Renal cortical epithelial cell (primary cell): ENCODE measurements around the gene SIX4. TPM values are rescaled to one million over a fixed set of nuclear protein-coding genes. Genes with fewer than 3 reads are reported as not detected.
A peak's percentile ranks its signal among the peaks of the same experiment; 100 is the strongest.
"Not testable (repeated sequence)": the region's sequence is repeated elsewhere in the genome, so short reads cannot be mapped to it uniquely, and the experiment has no call there.

ENCODE experiments used
- DNase-seq: peaks from one replicate; pipeline ENCODE4 v3.0.0-alpha.2; 2011; ENCODE audit warnings: low read depth
- total RNA-seq: library from RNA; depleted of rRNA; stranded (reverse); fragments of >200 nt; gene quantifications from 2 replicates; pipeline ENCODE4 v1.2.3, GENCODE V29; 2014

The SIX4 gene
- total RNA-seq: 5.6 and 11.3 TPM in 2 replicates

- peak; percentile 66 for DNase-seq
Measured at GRCh38 chr14:60723907-60724618, at the start of gene SIX4. Gene SIX4, minus strand, starts transcription at chr14:60724351. Its CDS starts 277 bp downstream, at chr14:60724074.

GRCh38 chr14:60773558-60773957 is 49.4 kb upstream of the SIX4 start:
- no peak for DNase-seq

- no peak for DNase-seq
Measured at GRCh38 chr14:60771117-60771516, 47.0 kb upstream of the SIX4 start.

- DNase-seq: peak; percentile 28
Measured at GRCh38 chr14:60768602-60769001, 44.5 kb upstream of the SIX4 start.

GRCh38 chr14:60760644-60761364 is 36.7 kb upstream of the SIX4 start:
- peak; percentile 62 for DNase-seq

- DNase-seq: peak; percentile 21
Measured at GRCh38 chr14:60760209-60760608, 36.1 kb upstream of the SIX4 start.

GRCh38 chr14:60758885-60759284 is 34.7 kb upstream of the SIX4 start:
- no peak for DNase-seq

GRCh38 chr14:60757567-60758002 is 33.4 kb upstream of the SIX4 start:
- peak; percentile 47 for DNase-seq

- peak; percentile 13 for DNase-seq
Measured at GRCh38 chr14:60756847-60757246, 32.7 kb upstream of the SIX4 start.

- peak; percentile 57 for DNase-seq
Measured at GRCh38 chr14:60753264-60754119, 29.3 kb upstream of the SIX4 start.

GRCh38 chr14:60744566-60744965 is 20.4 kb upstream of the SIX4 start:
- no peak for DNase-seq

- DNase-seq: no peak
Measured at GRCh38 chr14:60738843-60739508, 14.8 kb upstream of the SIX4 start.

- peak; percentile 82 for DNase-seq
Measured at GRCh38 chr14:60736494-60736893, 12.3 kb upstream of the SIX4 start.

GRCh38 chr14:60735416-60735815 is 11.3 kb upstream of the SIX4 start:
- DNase-seq: no peak

GRCh38 chr14:60734465-60735242 is 10.5 kb upstream of the SIX4 start, which contains the start of gene MNAT1:
Gene MNAT1, plus strand, starts transcription at chr14:60734761. Its CDS starts 102 bp downstream, at chr14:60734863.
- DNase-seq: peak; percentile 71

GRCh38 chr14:60732840-60733483 is 8.8 kb upstream of the SIX4 start:
- no peak for DNase-seq

GRCh38 chr14:60731291-60731690 is 7.1 kb upstream of the SIX4 start:
- not testable (repeated sequence) for DNase-seq

- no peak for DNase-seq
Measured at GRCh38 chr14:60723116-60723906, 840 bp downstream of the SIX4 start.

GRCh38 chr14:60722357-60723115 is 1.6 kb downstream of the SIX4 start:
- DNase-seq: peak; percentile 43
